Measurements from ENCODE around the gene CCDC14.

DNA sequence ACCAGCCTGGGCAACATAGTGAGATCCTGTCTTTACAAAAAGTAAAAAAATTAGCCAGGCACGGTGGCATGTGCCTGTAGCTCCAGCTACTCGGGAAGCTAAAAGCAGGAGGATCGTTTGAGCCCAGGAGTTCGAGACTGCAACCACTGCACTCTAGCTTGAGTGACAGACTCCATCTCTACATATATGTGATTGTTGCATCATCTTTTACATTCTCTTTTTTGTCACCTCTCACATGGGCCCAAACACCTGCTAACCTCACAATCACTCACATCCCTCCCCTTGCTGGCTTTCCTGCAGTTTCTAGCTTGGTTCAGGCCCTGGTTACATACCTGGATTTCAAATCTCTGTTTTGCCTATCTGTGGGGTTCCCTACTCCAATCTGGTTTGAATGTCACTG is 96.3 kb downstream of the CCDC14 start:
- TF ChIP-seq, protein P1, sequence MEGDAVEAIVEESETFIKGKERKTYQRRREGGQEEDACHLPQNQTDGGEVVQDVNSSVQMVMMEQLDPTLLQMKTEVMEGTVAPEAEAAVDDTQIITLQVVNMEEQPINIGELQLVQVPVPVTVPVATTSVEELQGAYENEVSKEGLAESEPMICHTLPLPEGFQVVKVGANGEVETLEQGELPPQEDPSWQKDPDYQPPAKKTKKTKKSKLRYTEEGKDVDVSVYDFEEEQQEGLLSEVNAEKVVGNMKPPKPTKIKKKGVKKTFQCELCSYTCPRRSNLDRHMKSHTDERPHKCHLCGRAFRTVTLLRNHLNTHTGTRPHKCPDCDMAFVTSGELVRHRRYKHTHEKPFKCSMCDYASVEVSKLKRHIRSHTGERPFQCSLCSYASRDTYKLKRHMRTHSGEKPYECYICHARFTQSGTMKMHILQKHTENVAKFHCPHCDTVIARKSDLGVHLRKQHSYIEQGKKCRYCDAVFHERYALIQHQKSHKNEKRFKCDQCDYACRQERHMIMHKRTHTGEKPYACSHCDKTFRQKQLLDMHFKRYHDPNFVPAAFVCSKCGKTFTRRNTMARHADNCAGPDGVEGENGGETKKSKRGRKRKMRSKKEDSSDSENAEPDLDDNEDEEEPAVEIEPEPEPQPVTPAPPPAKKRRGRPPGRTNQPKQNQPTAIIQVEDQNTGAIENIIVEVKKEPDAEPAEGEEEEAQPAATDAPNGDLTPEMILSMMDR (IDR thresholded peaks at IDR 0.05), result no peak
- TF ChIP-seq POLR2A (IDR thresholded peaks at IDR 0.05), result no peak

Data from esophagus squamous epithelium (tissue), 4 donors.